Trophoblast cell (in vitro differentiated cells and primary cell): ENCODE measurements around the gene CPNE8.
"Not testable (repeated sequence)": the region's sequence is repeated elsewhere in the genome, so short reads cannot be mapped to it uniquely, and the experiment has no call there.

Source experiments
- DNase-seq, 2 donors: peaks; one replicate each; pipeline ENCODE4 v3.0.0-alpha.2; 2016
- H2AFZ ChIP-seq: 2 replicates; pipeline ENCODE4 v1.6.1; 2013; ENCODE audit warnings: low read length, moderate library complexity, mild to moderate bottlenecking; ENCODE audit not compliant: insufficient read depth, poor library complexity
- H2AK5ac ChIP-seq: 2 replicates; pipeline ENCODE4 v1.6.1; 2013; ENCODE audit warnings: mild to moderate bottlenecking, low read length
- H2BK120ac ChIP-seq: 2 replicates; pipeline ENCODE4 v1.6.1; 2013; ENCODE audit warnings: low read length, mild to moderate bottlenecking, moderate library complexity; ENCODE audit not compliant: insufficient read depth, poor library complexity
- H2BK12ac ChIP-seq: 2 replicates; pipeline ENCODE4 v1.6.1; 2013; ENCODE audit warnings: mild to moderate bottlenecking, low read length, moderate library complexity
- H2BK5ac ChIP-seq: 2 replicates; pipeline ENCODE4 v1.6.1; 2013; ENCODE audit warnings: low read length, low read depth, moderate library complexity, mild to moderate bottlenecking; ENCODE audit not compliant: poor library complexity
- H3K14ac ChIP-seq: 2 replicates; pipeline ENCODE4 v1.6.1; 2013; ENCODE audit warnings: mild to moderate bottlenecking, low read length
- H3K18ac ChIP-seq: 2 replicates; pipeline ENCODE4 v1.6.1; 2013; ENCODE audit warnings: mild to moderate bottlenecking, low read length
- H3K23ac ChIP-seq: 2 replicates; pipeline ENCODE4 v1.6.1; 2013; ENCODE audit warnings: low read length
- H3K27ac ChIP-seq: 2 replicates; pipeline ENCODE4 v1.5.1; 2013; ENCODE audit warnings: low read depth, mild to moderate bottlenecking, inconsistent platforms, low read length, moderate library complexity
- H3K27me3 ChIP-seq: 2 replicates; pipeline ENCODE4 v1.6.1; 2013; ENCODE audit warnings: inconsistent platforms, mild to moderate bottlenecking, low read length, moderate library complexity; ENCODE audit not compliant: insufficient read depth
- H3K36me3 ChIP-seq, 2 experiments: 1 replicate in 1 of 2; 2 replicates in 1 of 2; pipeline ENCODE4 v1.6.1; 2013; ENCODE audit warnings: low read length in 2 of 2, mild to moderate bottlenecking in 2 of 2, moderate library complexity in 1 of 2; ENCODE audit not compliant: insufficient read depth in 2 of 2, control insufficient read depth in 1 of 2
- H3K4ac ChIP-seq: 2 replicates; pipeline ENCODE4 v1.6.1; 2013; ENCODE audit warnings: low read depth, mild to moderate bottlenecking, low read length, moderate library complexity
- H3K4me1 ChIP-seq, 2 experiments: 1 replicate in 1 of 2; 2 replicates in 1 of 2; pipeline ENCODE4 v1.6.1; 2013; ENCODE audit warnings: low read length in 2 of 2, mild to moderate bottlenecking in 2 of 2, moderate library complexity in 1 of 2; ENCODE audit not compliant: insufficient read depth in 2 of 2, control insufficient read depth in 1 of 2
- H3K4me2 ChIP-seq: 2 replicates; pipeline ENCODE4 v1.6.1; 2013; ENCODE audit warnings: inconsistent platforms, mild to moderate bottlenecking, low read length, moderate library complexity
- H3K4me3 ChIP-seq: 2 replicates; pipeline ENCODE4 v1.5.1; 2013; ENCODE audit warnings: mild to moderate bottlenecking, low read depth, low read length, inconsistent platforms
- H3K79me1 ChIP-seq: one replicate; pipeline ENCODE4 v1.6.1; 2013; ENCODE audit warnings: low read length
- H3K79me2 ChIP-seq: 2 replicates; pipeline ENCODE4 v1.6.1; 2013; ENCODE audit warnings: low read length, mild to moderate bottlenecking; ENCODE audit not compliant: control insufficient read depth, insufficient read depth, poor library complexity
- H3K9ac ChIP-seq: 2 replicates; pipeline ENCODE4 v1.6.1; 2013; ENCODE audit warnings: mild to moderate bottlenecking, low read length
- H3K9me3 ChIP-seq: 2 replicates; pipeline ENCODE4 v1.6.1; 2013; ENCODE audit warnings: low read depth, mild to moderate bottlenecking, control low read depth, inconsistent platforms, low read length; ENCODE audit not compliant: insufficient read depth
- H4K12ac ChIP-seq: 2 replicates; pipeline ENCODE4 v1.6.1; 2013; ENCODE audit warnings: low read depth, mild to moderate bottlenecking, low read length, moderate library complexity
- H4K8ac ChIP-seq: 2 replicates; pipeline ENCODE4 v1.6.1; 2013; ENCODE audit warnings: low read depth, mild to moderate bottlenecking, low read length, moderate library complexity
- H4K91ac ChIP-seq: one replicate; pipeline ENCODE4 v1.6.1; 2013; ENCODE audit warnings: low read depth, mild to moderate bottlenecking, low read length, moderate library complexity
- WGBS: extraction: QIAGEN DNeasy Blood & Tissue Kit; methylation state at CpG from one replicate; pipeline ENCODE4 v1.1.7; 2013; ENCODE audit warnings: missing lambda C conversion rate; ENCODE audit not compliant: insufficient read length, insufficient coverage; ENCODE audit errors: extremely low coverage; 5-methylcytosine and 5-hydroxymethylcytosine counted together

The CPNE8 gene

DNA sequence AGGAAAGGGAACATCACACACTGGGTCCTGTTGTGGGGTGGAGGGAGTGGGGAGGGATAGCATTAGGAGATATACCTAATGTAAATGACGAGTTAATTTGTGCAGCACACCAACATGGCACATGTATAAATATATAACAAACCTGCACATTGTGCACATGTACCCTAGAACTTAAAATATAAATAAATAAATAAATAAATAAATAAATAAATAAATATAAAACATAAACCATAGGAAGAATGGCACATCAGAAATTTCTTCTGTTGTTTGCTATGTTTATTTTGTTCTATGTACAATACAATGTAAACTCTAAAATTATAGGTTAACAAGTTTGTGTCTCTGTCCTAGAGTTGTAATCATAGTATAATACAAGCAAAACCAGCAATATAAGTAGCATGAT is 162.9 kb downstream of the CPNE8 start:
- not testable (repeated sequence) for H3K27ac ChIP-seq, H3K14ac ChIP-seq, H3K23ac ChIP-seq, H3K36me3 ChIP-seq, H3K4me2 ChIP-seq, H2AK5ac ChIP-seq, H3K27me3 ChIP-seq, H3K4ac ChIP-seq, H3K4me3 ChIP-seq, H2BK12ac ChIP-seq, H3K4me1 ChIP-seq, H4K91ac ChIP-seq, H3K18ac ChIP-seq, H2AFZ ChIP-seq, H2BK120ac ChIP-seq, DNase-seq, H4K8ac ChIP-seq, H3K79me2 ChIP-seq, H3K79me1 ChIP-seq, H4K12ac ChIP-seq, H3K9ac ChIP-seq, H3K9me3 ChIP-seq, H2BK5ac ChIP-seq
- no CpG with 5 or more reads among the region's 1 CpG for WGBS

DNA sequence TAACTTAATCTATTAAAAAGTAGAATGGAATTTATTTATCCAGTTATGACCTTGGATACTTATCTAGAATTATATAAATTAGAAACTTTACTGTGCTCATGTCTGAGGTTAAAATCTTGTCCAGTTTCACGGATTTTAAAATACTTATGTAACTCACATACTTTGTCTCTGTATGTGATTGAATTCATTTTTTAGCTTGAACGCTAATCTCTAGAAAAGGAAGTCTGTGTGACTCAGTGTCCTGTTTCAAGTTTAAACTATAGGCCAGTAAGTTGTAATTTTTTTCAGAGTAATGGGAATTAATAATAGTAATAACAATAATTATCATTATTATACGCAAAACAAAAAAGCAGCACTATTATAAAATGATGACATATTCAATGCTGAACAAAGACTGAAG is 168.6 kb downstream of the CPNE8 start:
- no peaks in the 10 kb centered on the region for H3K27me3 ChIP-seq
- no peaks in the 10 kb centered on the region for H3K9me3 ChIP-seq
- no peaks in the 10 kb centered on the region for H3K79me2 ChIP-seq
- H3K18ac ChIP-seq, result no peak overlapping the region
- no peak overlapping the region for H3K4me3 ChIP-seq
- H3K27ac ChIP-seq, result no peak overlapping the region
- no peak overlapping the region for H2BK120ac ChIP-seq
- H2BK12ac ChIP-seq, result no peak overlapping the region
- H4K12ac ChIP-seq, result no peak overlapping the region
- no peak overlapping the region for H4K8ac ChIP-seq
- no peak overlapping the region for H3K14ac ChIP-seq
- DNase-seq, result no peak
- H2AFZ ChIP-seq, result no peak overlapping the region
- H3K4me2 ChIP-seq, result no peak overlapping the region
- H4K91ac ChIP-seq, result no peak overlapping the region
- no CpG with 5 or more reads among the region's 3 CpGs for WGBS
- H3K36me3 ChIP-seq, result no peaks in the 10 kb centered on the region
- no peak overlapping the region for H3K23ac ChIP-seq
- H3K79me1 ChIP-seq, result no peaks in the 10 kb centered on the region
- no peak overlapping the region for H3K9ac ChIP-seq
- H3K4ac ChIP-seq, result no peak overlapping the region
- H2BK5ac ChIP-seq, result no peak overlapping the region
- H2AK5ac ChIP-seq, result no peak overlapping the region
- no peaks in the 10 kb centered on the region for H3K4me1 ChIP-seq

DNA sequence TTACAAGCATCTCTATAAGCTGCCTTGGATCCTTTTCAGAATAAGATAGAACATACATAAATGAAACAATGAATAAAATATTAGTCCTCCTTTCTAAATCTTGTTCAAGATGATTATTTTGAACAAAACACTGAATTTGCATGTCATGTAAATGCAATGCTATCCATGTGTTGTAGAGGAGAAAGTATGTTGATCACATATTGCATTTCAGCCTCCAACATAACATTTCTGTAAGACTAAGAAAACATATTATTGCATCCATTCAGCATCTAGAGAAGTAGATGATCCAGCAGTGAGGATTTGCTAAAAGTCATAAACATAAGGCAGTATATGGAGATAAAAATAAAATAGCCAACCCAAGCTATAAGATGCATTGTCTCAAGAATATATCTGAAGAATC is 172.6 kb downstream of the CPNE8 start:
- no peak overlapping the region for H3K9ac ChIP-seq
- H3K14ac ChIP-seq, result no peak overlapping the region
- no peak overlapping the region for H2BK12ac ChIP-seq
- no peak overlapping the region for H2BK120ac ChIP-seq
- H3K18ac ChIP-seq, result no peak overlapping the region
- no peak overlapping the region for H3K4me3 ChIP-seq
- no peaks in the 10 kb centered on the region for H3K27me3 ChIP-seq
- H3K4me1 ChIP-seq, result no peaks in the 10 kb centered on the region
- H2AFZ ChIP-seq, result no peak overlapping the region
- no peak overlapping the region for H3K4ac ChIP-seq
- no peak overlapping the region for H3K4me2 ChIP-seq
- H3K23ac ChIP-seq, result no peak overlapping the region
- no peak overlapping the region for H4K8ac ChIP-seq
- no peaks in the 10 kb centered on the region for H3K9me3 ChIP-seq
- no peak overlapping the region for H2AK5ac ChIP-seq
- no peak for DNase-seq
- no peak overlapping the region for H4K91ac ChIP-seq
- no peaks in the 10 kb centered on the region for H3K79me2 ChIP-seq
- no peaks in the 10 kb centered on the region for H3K79me1 ChIP-seq
- H2BK5ac ChIP-seq, result no peak overlapping the region
- no peak overlapping the region for H3K27ac ChIP-seq
- H4K12ac ChIP-seq, result no peak overlapping the region
- H3K36me3 ChIP-seq, result no peaks in the 10 kb centered on the region

DNA sequence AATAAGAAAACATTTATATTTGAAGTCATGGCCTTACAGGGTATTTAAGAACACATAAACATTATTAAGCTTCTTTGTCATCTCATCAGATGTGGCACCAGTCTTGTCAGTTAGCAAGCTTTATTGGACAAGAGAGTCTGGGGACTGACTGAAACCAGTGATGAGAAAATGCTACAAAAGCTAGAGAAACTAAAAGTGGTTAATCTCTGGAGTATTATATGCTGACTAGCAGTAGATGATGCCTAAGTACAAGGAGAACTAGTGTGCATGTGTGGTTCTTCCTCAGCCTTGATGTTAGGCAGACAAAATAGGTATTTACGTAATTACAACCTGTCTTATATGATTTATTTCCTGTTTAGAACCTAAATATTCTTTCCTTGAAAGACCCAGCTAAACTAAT is 176.5 kb downstream of the CPNE8 start:
- no peak overlapping the region for H3K27ac ChIP-seq
- H4K12ac ChIP-seq, result no peak overlapping the region
- no peak overlapping the region for H4K8ac ChIP-seq
- no peaks in the 10 kb centered on the region for H3K4me1 ChIP-seq
- H3K9ac ChIP-seq, result no peak overlapping the region
- no peak overlapping the region for H2BK120ac ChIP-seq
- no peaks in the 10 kb centered on the region for H3K79me2 ChIP-seq
- H3K23ac ChIP-seq, result no peak overlapping the region
- H3K18ac ChIP-seq, result no peak overlapping the region
- H3K4me3 ChIP-seq, result no peak overlapping the region
- no peaks in the 10 kb centered on the region for H3K79me1 ChIP-seq
- H3K4me2 ChIP-seq, result no peak overlapping the region
- H3K9me3 ChIP-seq, result no peaks in the 10 kb centered on the region
- no peak overlapping the region for H4K91ac ChIP-seq
- H2BK12ac ChIP-seq, result no peak overlapping the region
- H3K36me3 ChIP-seq, result no peaks in the 10 kb centered on the region
- WGBS, result no CpG with 5 or more reads among the region's 1 CpG
- no peak overlapping the region for H3K4ac ChIP-seq
- no peak overlapping the region for H2AK5ac ChIP-seq
- H3K27me3 ChIP-seq, result no peaks in the 10 kb centered on the region
- no peak overlapping the region for H2BK5ac ChIP-seq
- no peak for DNase-seq
- H3K14ac ChIP-seq, result no peak overlapping the region
- no peak overlapping the region for H2AFZ ChIP-seq
